ENCODE measurements around the gene C2orf74. TPM values are rescaled to one million over a fixed set of nuclear protein-coding genes. Genes with fewer than 3 reads are reported as not detected.
A peak's percentile ranks its signal among the peaks of the same experiment; 100 is the strongest.

Gene C2orf74
- total RNA-seq, 1 experiment from 2014 or later: 7.7 TPM

GRCh38 chr2:61138859-61139258, 23.1 kb upstream of the C2orf74 start:
- no peak overlapping the region for H3K27ac ChIP-seq (ENCODE audit: low read length)
- no peaks in the 10 kb centered on the region for H3K4me1 ChIP-seq (ENCODE audit: control insufficient read depth, insufficient read depth, low read length)
- no peaks in the 10 kb centered on the region for H3K36me3 ChIP-seq (ENCODE audit: control insufficient read depth, insufficient read depth, low read length)
- no peak overlapping the region for H3K4me3 ChIP-seq (ENCODE audit: low read depth in 2 of 2, low read length in 2 of 2)
- no peak for TF ChIP-seq SIN3A (IDR thresholded peaks at IDR 0.05; ENCODE audit: borderline replicate concordance, insufficient read depth, low read depth, low read length)
- no peak for TF ChIP-seq TCF7L2 (IDR thresholded peaks at IDR 0.05; ENCODE audit: low read depth, low read length)
- intact Hi-C loops (cut with micrococcal nuclease; ENCODE audit: unreplicated experiment): no loop called here
- H3K9me3 ChIP-seq (ENCODE audit: control insufficient read depth, insufficient read depth, low read depth, low read length): no peaks in the 10 kb centered on the region
- CTCF ChIA-PET: no interaction called here
- no peak for ATAC-seq
- in situ Hi-C loops (cut with HindIII; ENCODE audit: low pct_unique_long_range_greater_than_20kb, low sequenced_read_pairs): no loop called here
- POLR2A ChIA-PET: no interaction called here
- no peak for DNase-seq (ENCODE audit: low read depth, low spot score)
- no TSS peak for BruUV-seq (replicated peaks)
- no peaks in the 10 kb centered on the region for H3K27me3 ChIP-seq (ENCODE audit: control insufficient read depth, insufficient read depth, low read length)

DNA sequence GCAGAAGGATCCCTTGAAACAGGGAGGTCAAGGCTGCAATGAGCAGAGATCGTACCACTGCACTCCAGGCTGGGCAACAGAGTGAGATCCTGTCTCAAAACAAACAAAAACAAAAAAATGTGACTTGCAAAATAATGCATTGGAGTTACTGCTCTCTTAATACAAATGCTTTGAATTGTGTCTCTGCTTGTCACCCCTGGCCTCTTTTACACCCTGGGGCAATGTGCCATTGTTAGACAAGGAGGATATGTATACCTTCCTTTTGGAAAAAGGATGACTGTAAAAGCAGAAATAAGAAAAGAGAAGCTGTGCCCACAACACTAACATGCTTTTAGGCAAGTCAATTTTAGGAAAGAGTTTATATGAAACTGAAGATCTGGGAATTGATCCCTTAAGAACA, 20.8 kb upstream of the C2orf74 start:
- TF ChIP-seq, protein P1, sequence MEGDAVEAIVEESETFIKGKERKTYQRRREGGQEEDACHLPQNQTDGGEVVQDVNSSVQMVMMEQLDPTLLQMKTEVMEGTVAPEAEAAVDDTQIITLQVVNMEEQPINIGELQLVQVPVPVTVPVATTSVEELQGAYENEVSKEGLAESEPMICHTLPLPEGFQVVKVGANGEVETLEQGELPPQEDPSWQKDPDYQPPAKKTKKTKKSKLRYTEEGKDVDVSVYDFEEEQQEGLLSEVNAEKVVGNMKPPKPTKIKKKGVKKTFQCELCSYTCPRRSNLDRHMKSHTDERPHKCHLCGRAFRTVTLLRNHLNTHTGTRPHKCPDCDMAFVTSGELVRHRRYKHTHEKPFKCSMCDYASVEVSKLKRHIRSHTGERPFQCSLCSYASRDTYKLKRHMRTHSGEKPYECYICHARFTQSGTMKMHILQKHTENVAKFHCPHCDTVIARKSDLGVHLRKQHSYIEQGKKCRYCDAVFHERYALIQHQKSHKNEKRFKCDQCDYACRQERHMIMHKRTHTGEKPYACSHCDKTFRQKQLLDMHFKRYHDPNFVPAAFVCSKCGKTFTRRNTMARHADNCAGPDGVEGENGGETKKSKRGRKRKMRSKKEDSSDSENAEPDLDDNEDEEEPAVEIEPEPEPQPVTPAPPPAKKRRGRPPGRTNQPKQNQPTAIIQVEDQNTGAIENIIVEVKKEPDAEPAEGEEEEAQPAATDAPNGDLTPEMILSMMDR (IDR thresholded peaks at IDR 0.05): no peak
- no peak for TF ChIP-seq SIN3A (IDR thresholded peaks at IDR 0.05; ENCODE audit: borderline replicate concordance, insufficient read depth, low read depth, low read length)
- POLR2A ChIA-PET: no interaction called here
- in situ Hi-C loops (cut with HindIII; ENCODE audit: low pct_unique_long_range_greater_than_20kb, low sequenced_read_pairs): no loop called here

GRCh38 chr2:61144697-61145268, 17.2 kb upstream of the C2orf74 start:
- no peaks in the 10 kb centered on the region for H3K36me3 ChIP-seq (ENCODE audit: control insufficient read depth, insufficient read depth, low read length)
- no peaks in the 10 kb centered on the region for H3K27me3 ChIP-seq (ENCODE audit: control insufficient read depth, insufficient read depth, low read length)
- H3K4me3 ChIP-seq (ENCODE audit: low read depth in 2 of 2, low read length in 2 of 2): peak overlapping the region; percentile 64 to 91
- peak; percentile 97 for ATAC-seq
- no peaks in the 10 kb centered on the region for H3K4me1 ChIP-seq (ENCODE audit: control insufficient read depth, insufficient read depth, low read length)
- intact Hi-C loops (cut with micrococcal nuclease; ENCODE audit: unreplicated experiment) (no loop called here), in situ Hi-C loops (cut with HindIII; ENCODE audit: low pct_unique_long_range_greater_than_20kb, low sequenced_read_pairs) (no loop called here)
- no peak for TF ChIP-seq REST (IDR thresholded peaks at IDR 0.05; ENCODE audit: insufficient read depth in 1 of 2, low read depth in 2 of 2, low read length in 1 of 2)
- TF ChIP-seq SIN3A (IDR thresholded peaks at IDR 0.05; ENCODE audit: borderline replicate concordance, insufficient read depth, low read depth, low read length): no peak
- no peak for TF ChIP-seq TCF7L2 (IDR thresholded peaks at IDR 0.05; ENCODE audit: low read depth, low read length)
- TF ChIP-seq, protein P1 (IDR thresholded peaks at IDR 0.05): no peak
- peak; percentile 91 for TF ChIP-seq POLR2AphosphoS5 (IDR thresholded peaks at IDR 0.05; ENCODE audit: low read depth, low read length)
- peak overlapping the region; percentile 92 for H3K27ac ChIP-seq (ENCODE audit: low read length)
- DNase-seq (ENCODE audit: low read depth, low spot score): peak; percentile 97
- BruUV-seq (replicated peaks): no TSS peak
- POLR2A ChIA-PET: no interaction called here
- CTCF ChIA-PET: interaction anchor here (0.6 kb wide), 1 partner anchor 66 kb away, joined by 3 read pairs; no protein-coding TSS in a partner anchor
- H3K9me3 ChIP-seq (ENCODE audit: control insufficient read depth, insufficient read depth, low read depth, low read length): no peaks in the 10 kb centered on the region

More for the DNA sequence above, 20.8 kb upstream of the C2orf74 start:
- CTCF ChIA-PET: no interaction called here
- no peak overlapping the region for H3K27ac ChIP-seq (ENCODE audit: low read length)
- no TSS peak for BruUV-seq (replicated peaks)
- DNase-seq (ENCODE audit: low read depth, low spot score) (no peak), ATAC-seq (no peak)
- H3K4me1 ChIP-seq (ENCODE audit: control insufficient read depth, insufficient read depth, low read length): no peaks in the 10 kb centered on the region
- no peak overlapping the region for H3K4me3 ChIP-seq (ENCODE audit: low read depth in 2 of 2, low read length in 2 of 2)
- intact Hi-C loops (cut with micrococcal nuclease; ENCODE audit: unreplicated experiment): no loop called here
- no peaks in the 10 kb centered on the region for H3K36me3 ChIP-seq (ENCODE audit: control insufficient read depth, insufficient read depth, low read length)
- H3K9me3 ChIP-seq (ENCODE audit: control insufficient read depth, insufficient read depth, low read depth, low read length): no peaks in the 10 kb centered on the region
- no peaks in the 10 kb centered on the region for H3K27me3 ChIP-seq (ENCODE audit: control insufficient read depth, insufficient read depth, low read length)
